Measurements from ENCODE around the gene TNC. TPM values are rescaled to one million over a fixed set of nuclear protein-coding genes. Genes with fewer than 3 reads are reported as not detected.

TNC gene
- polyA plus RNA-seq, 1 of the 3 experiments (the other 2 are of a cell fraction), result 805 TPM

- Histone ChIP-seq H3K9ac (no peak overlapping the region), H3K79me2 (ENCODE audit: insufficient read depth) (peaks cover 4% of the 10 kb centered on the region; the same call in 1 of the 2 replicates), H3F3A (replicated peaks; ENCODE audit: insufficient read depth) (peaks cover 39% of the 10 kb centered on the region), H4K20me1 (ENCODE audit: insufficient read depth) (no peaks in the 10 kb centered on the region), H3K4me2 (no peak overlapping the region), H3K4me3 (ENCODE audit: low read depth in 2 of 2, low read length in 1 of 2) (no peak overlapping the region), H3K36me3 (replicated peaks in 1 of 2; ENCODE audit: control insufficient read depth in 1 of 2, insufficient read depth in 2 of 2, low read length in 1 of 2) (peaks cover 83 to 89% of the 10 kb centered on the region in 2 experiments), H3K27ac (ENCODE audit: low read depth in 2 of 2, low read length in 1 of 2) (no peak overlapping the region), H2AFZ (ENCODE audit: low read depth) (no peak overlapping the region), H3K9me2 (no peaks in the 10 kb centered on the region), H3K4me1 (ENCODE audit: control insufficient read depth in 1 of 2, insufficient read depth in 2 of 2, low read depth in 1 of 2, low read length in 1 of 2) (peaks cover 0 to 5% of the 10 kb centered on the region in 2 experiments), H3K9me3 (no peaks in the 10 kb centered on the region), H3K27me3 (ENCODE audit: insufficient read depth) (no peaks in the 10 kb centered on the region)
- DNase-seq, result no peak
- CTCF ChIA-PET, result interaction anchor here (1.0 kb wide), 2 partner anchors 348 to 595 kb away, joined by 3 read pairs; partner anchors contain the start of gene TEX48
- 84% methylated on average over 4 of the region's 4 CpGs for WGBS (ENCODE audit: low lambda C conversion rate)
- TF ChIP-seq CHD2 (IDR thresholded peaks at IDR 0.05; ENCODE audit: low read length, partially characterized antibody), result no peak
- TF ChIP-seq EP300 (IDR thresholded peaks at IDR 0.05; ENCODE audit: borderline replicate concordance in 1 of 2, low read depth in 1 of 2, low read length in 1 of 2), result no peak
- TF ChIP-seq SIN3A (IDR thresholded peaks at IDR 0.05; ENCODE audit: borderline replicate concordance, low read depth, low read length), result no peak
- TF ChIP-seq TAF1 (IDR thresholded peaks at IDR 0.05; ENCODE audit: borderline replicate concordance, low read depth, low read length), result no peak
- no peak for TF ChIP-seq TCF12 (IDR thresholded peaks at IDR 0.05)
- TF ChIP-seq, protein P1, sequence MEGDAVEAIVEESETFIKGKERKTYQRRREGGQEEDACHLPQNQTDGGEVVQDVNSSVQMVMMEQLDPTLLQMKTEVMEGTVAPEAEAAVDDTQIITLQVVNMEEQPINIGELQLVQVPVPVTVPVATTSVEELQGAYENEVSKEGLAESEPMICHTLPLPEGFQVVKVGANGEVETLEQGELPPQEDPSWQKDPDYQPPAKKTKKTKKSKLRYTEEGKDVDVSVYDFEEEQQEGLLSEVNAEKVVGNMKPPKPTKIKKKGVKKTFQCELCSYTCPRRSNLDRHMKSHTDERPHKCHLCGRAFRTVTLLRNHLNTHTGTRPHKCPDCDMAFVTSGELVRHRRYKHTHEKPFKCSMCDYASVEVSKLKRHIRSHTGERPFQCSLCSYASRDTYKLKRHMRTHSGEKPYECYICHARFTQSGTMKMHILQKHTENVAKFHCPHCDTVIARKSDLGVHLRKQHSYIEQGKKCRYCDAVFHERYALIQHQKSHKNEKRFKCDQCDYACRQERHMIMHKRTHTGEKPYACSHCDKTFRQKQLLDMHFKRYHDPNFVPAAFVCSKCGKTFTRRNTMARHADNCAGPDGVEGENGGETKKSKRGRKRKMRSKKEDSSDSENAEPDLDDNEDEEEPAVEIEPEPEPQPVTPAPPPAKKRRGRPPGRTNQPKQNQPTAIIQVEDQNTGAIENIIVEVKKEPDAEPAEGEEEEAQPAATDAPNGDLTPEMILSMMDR (IDR thresholded peaks at IDR 0.05), result no peak
- TF ChIP-seq, protein P2, sequence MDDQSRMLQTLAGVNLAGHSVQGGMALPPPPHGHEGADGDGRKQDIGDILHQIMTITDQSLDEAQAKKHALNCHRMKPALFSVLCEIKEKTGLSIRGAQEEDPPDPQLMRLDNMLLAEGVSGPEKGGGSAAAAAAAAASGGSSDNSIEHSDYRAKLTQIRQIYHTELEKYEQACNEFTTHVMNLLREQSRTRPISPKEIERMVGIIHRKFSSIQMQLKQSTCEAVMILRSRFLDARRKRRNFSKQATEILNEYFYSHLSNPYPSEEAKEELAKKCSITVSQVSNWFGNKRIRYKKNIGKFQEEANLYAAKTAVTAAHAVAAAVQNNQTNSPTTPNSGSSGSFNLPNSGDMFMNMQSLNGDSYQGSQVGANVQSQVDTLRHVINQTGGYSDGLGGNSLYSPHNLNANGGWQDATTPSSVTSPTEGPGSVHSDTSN (IDR thresholded peaks at IDR 0.05), result no peak
- TF ChIP-seq POLR2AphosphoS5 (IDR thresholded peaks at IDR 0.05; ENCODE audit: low read depth, low read length), result no peak
- no peak for TF ChIP-seq GABPA (IDR thresholded peaks at IDR 0.05; ENCODE audit: low read depth)
- TF ChIP-seq TEAD4 (IDR thresholded peaks at IDR 0.05; ENCODE audit: borderline replicate concordance, insufficient read depth), result no peak
- TF ChIP-seq RAD21 (IDR thresholded peaks at IDR 0.05; ENCODE audit: low read length), result no peak
- POLR2A ChIA-PET, result no interaction called here
Observed at GRCh38 chr9:115030006-115030405, 88.0 kb downstream of the TNC start.

- no peak overlapping the region for H3K9ac ChIP-seq
- no peak overlapping the region for H3K27ac ChIP-seq (ENCODE audit: low read depth in 2 of 2, low read length in 1 of 2)
- POLR2A ChIA-PET, result no interaction called here
- no peaks in the 10 kb centered on the region for H4K20me1 ChIP-seq (ENCODE audit: insufficient read depth)
- no peak for DNase-seq
- no peak overlapping the region for H3K4me3 ChIP-seq (ENCODE audit: low read depth in 2 of 2, low read length in 1 of 2)
- H3K4me1 ChIP-seq (ENCODE audit: control insufficient read depth in 1 of 2, insufficient read depth in 2 of 2, low read depth in 1 of 2, low read length in 1 of 2), result no peaks in the 10 kb centered on the region; a peak in 1 of 4 replicates
- H3K9me3 ChIP-seq, result no peaks in the 10 kb centered on the region
- no peaks in the 10 kb centered on the region for H3K9me2 ChIP-seq
- CTCF ChIA-PET, result interaction anchor here (0.8 kb wide), 1 partner anchor 11 kb away, joined by 3 read pairs; no protein-coding TSS in a partner anchor
- H3K36me3 ChIP-seq (replicated peaks in 1 of 2; ENCODE audit: control insufficient read depth in 1 of 2, insufficient read depth in 2 of 2, low read length in 1 of 2), result peaks cover 87 to 95% of the 10 kb centered on the region in 2 experiments
- H3K27me3 ChIP-seq (ENCODE audit: insufficient read depth), result no peaks in the 10 kb centered on the region
- peaks cover 59% of the 10 kb centered on the region for H3F3A ChIP-seq (replicated peaks; ENCODE audit: insufficient read depth)
- H2AFZ ChIP-seq (ENCODE audit: low read depth), result no peak overlapping the region
- no peak overlapping the region for H3K4me2 ChIP-seq
- H3K79me2 ChIP-seq (ENCODE audit: insufficient read depth), result peaks cover 4% of the 10 kb centered on the region; the same call in 1 of the 2 replicates
- TF ChIP-seq NFIC (IDR thresholded peaks at IDR 0.05; ENCODE audit: borderline replicate concordance), result no peak
- TF ChIP-seq POLR2AphosphoS5 (IDR thresholded peaks at IDR 0.05; ENCODE audit: low read depth, low read length), result no peak
- no peak for TF ChIP-seq IRF3 (IDR thresholded peaks at IDR 0.05; ENCODE audit: low read depth, low read length)
- no peak for TF ChIP-seq FOSL2 (IDR thresholded peaks at IDR 0.05; ENCODE audit: borderline replicate concordance, low read depth)
- TF ChIP-seq JUND (IDR thresholded peaks at IDR 0.05), result no peak
- TF ChIP-seq SMC3 (IDR thresholded peaks at IDR 0.05; ENCODE audit: low read depth, low read length), result no peak
- no peak for TF ChIP-seq SIN3A (IDR thresholded peaks at IDR 0.05; ENCODE audit: borderline replicate concordance, low read depth, low read length)
- no peak for TF ChIP-seq MXI1 (IDR thresholded peaks at IDR 0.05; ENCODE audit: low read depth, low read length)
- TF ChIP-seq EP300 (IDR thresholded peaks at IDR 0.05; ENCODE audit: borderline replicate concordance in 1 of 2, low read depth in 1 of 2, low read length in 1 of 2), result no peak
- no peak for TF ChIP-seq RAD21 (IDR thresholded peaks at IDR 0.05; ENCODE audit: low read length)
- no peak for TF ChIP-seq EZH2phosphoT487 (IDR thresholded peaks at IDR 0.05; ENCODE audit: borderline replicate concordance, low read depth)
- TF ChIP-seq, protein P3, sequence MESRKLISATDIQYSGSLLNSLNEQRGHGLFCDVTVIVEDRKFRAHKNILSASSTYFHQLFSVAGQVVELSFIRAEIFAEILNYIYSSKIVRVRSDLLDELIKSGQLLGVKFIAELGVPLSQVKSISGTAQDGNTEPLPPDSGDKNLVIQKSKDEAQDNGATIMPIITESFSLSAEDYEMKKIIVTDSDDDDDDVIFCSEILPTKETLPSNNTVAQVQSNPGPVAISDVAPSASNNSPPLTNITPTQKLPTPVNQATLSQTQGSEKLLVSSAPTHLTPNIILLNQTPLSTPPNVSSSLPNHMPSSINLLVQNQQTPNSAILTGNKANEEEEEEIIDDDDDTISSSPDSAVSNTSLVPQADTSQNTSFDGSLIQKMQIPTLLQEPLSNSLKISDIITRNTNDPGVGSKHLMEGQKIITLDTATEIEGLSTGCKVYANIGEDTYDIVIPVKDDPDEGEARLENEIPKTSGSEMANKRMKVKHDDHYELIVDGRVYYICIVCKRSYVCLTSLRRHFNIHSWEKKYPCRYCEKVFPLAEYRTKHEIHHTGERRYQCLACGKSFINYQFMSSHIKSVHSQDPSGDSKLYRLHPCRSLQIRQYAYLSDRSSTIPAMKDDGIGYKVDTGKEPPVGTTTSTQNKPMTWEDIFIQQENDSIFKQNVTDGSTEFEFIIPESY (IDR thresholded peaks at IDR 0.05; ENCODE audit: borderline replicate concordance, low read depth), result no peak
- TF ChIP-seq ELF1 (IDR thresholded peaks at IDR 0.05), result no peak
- TF ChIP-seq FOXJ3 (CRISPR knock-in tag; IDR thresholded peaks at IDR 0.05), result no peak
- TF ChIP-seq USF1 (IDR thresholded peaks at IDR 0.05; ENCODE audit: borderline replicate concordance, low read depth), result no peak
Observed at GRCh38 chr9:115025721-115026120, 92.2 kb downstream of the TNC start.

Data from SK-N-SH (cell line).